ENCODE data around the gene PHYHD1.
A peak's percentile ranks its signal among the peaks of the same experiment; 100 is the strongest.

DNA sequence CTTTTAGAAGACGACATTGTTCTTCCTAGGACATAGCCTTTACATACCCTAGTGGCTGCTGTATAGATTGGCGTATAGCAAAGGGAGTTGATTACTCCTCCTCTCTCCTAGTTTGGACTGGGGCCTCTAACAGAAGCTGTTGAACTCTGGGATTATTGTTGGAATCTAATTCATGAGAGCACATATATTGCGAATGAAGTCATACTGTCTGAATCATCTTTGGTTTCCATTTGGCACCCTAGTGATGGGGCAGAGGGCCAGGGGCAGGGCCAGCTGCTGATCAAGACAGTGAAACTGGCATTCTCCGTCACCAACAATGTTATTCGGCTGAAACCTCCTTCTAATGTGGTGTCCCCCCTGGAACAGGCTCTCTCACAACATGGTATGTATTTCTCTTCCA is 67.0 kb downstream of the PHYHD1 start:
- TF ChIP-seq POLR2AphosphoS5 (IDR thresholded peaks at IDR 0.05), result peak; percentile 53
- TF ChIP-seq, protein P1, sequence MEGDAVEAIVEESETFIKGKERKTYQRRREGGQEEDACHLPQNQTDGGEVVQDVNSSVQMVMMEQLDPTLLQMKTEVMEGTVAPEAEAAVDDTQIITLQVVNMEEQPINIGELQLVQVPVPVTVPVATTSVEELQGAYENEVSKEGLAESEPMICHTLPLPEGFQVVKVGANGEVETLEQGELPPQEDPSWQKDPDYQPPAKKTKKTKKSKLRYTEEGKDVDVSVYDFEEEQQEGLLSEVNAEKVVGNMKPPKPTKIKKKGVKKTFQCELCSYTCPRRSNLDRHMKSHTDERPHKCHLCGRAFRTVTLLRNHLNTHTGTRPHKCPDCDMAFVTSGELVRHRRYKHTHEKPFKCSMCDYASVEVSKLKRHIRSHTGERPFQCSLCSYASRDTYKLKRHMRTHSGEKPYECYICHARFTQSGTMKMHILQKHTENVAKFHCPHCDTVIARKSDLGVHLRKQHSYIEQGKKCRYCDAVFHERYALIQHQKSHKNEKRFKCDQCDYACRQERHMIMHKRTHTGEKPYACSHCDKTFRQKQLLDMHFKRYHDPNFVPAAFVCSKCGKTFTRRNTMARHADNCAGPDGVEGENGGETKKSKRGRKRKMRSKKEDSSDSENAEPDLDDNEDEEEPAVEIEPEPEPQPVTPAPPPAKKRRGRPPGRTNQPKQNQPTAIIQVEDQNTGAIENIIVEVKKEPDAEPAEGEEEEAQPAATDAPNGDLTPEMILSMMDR (IDR thresholded peaks at IDR 0.05), result no peak
